ENCODE measurements around the gene TMEM30A.

Gene TMEM30A

GRCh38 chr6:75230484-75231325 is 53.9 kb downstream of the TMEM30A start:
- TF ChIP-seq, protein P1, sequence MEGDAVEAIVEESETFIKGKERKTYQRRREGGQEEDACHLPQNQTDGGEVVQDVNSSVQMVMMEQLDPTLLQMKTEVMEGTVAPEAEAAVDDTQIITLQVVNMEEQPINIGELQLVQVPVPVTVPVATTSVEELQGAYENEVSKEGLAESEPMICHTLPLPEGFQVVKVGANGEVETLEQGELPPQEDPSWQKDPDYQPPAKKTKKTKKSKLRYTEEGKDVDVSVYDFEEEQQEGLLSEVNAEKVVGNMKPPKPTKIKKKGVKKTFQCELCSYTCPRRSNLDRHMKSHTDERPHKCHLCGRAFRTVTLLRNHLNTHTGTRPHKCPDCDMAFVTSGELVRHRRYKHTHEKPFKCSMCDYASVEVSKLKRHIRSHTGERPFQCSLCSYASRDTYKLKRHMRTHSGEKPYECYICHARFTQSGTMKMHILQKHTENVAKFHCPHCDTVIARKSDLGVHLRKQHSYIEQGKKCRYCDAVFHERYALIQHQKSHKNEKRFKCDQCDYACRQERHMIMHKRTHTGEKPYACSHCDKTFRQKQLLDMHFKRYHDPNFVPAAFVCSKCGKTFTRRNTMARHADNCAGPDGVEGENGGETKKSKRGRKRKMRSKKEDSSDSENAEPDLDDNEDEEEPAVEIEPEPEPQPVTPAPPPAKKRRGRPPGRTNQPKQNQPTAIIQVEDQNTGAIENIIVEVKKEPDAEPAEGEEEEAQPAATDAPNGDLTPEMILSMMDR (conservative IDR thresholded peaks at IDR 0.05; ENCODE audit: low read depth), result peak; percentile 82
- CTCF ChIA-PET, result no interaction called here
- POLR2A ChIA-PET (ENCODE audit: low non-redundant PET), result no interaction called here
- H3K27ac ChIP-seq, result no peak overlapping the region
- peak; percentile 66 for DNase-seq (ENCODE audit: low spot score)

DNA sequence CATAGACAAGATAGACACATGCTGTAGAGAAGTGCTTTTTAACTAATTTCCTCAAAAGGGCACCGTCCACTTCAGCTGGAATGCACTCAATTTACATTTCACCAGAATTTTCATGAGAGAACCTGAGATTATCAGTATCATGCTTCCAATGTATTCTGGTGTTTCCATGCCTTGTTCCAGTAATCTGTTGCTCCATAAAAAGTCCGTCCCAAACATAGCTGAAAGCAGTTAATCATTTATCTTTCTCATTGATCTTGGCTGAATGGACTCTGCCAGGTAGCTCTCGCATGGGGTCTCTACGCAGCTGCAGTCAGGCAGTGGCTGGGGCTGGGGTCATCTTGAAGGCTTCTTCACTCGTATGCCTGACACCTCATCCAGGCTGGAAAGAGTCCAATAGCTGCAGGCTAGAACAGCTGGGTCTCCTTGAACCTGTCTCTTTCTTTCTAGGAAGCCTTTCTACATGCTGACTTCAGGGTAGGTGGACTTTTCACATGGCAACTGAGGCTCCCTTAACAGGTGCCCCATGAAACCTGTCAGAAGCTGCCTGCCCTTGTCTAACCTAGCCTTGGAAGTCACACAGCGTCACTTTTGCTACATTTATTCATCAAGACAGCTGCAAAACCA is 60.2 kb downstream of the TMEM30A start:
- ChIA-PET CTCF (interaction anchor here (0.9 kb wide), 1 partner anchor 13 kb away, joined by 3 read pairs; no protein-coding TSS in a partner anchor), POLR2A (ENCODE audit: low non-redundant PET) (no interaction called here)
- DNase-seq (ENCODE audit: low spot score), result no peak
- TF ChIP-seq, protein P1 (conservative IDR thresholded peaks at IDR 0.05; ENCODE audit: low read depth), result no peak
- no peak overlapping the region for H3K27ac ChIP-seq

DNA sequence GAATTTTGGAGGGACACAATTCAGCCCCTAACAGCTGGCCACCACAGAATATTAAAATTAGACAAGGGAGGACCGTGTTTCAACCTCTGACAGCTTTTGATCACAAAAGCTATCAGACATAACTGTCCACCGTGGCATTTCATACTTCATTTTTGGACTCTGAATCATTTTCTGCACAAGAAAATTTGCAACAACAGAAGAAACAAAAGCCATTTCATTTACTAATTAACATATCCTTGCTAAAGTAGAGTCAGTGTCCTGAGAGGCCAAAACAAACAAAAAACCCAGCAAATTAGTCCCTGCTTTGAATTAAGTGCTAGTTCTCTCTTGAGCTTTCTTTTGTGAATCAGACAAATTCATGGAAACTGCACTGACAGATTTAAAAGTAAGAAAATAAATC is 61.2 kb downstream of the TMEM30A start:
- ChIA-PET POLR2A (ENCODE audit: low non-redundant PET) (no interaction called here), CTCF (no interaction called here)
- no peak for DNase-seq (ENCODE audit: low spot score)
- no peak overlapping the region for H3K27ac ChIP-seq
- TF ChIP-seq, protein P1 (conservative IDR thresholded peaks at IDR 0.05; ENCODE audit: low read depth), result no peak

- no peak for DNase-seq (ENCODE audit: low spot score)
- CTCF ChIA-PET, result no interaction called here
- POLR2A ChIA-PET (ENCODE audit: low non-redundant PET), result no interaction called here
- TF ChIP-seq, protein P1 (conservative IDR thresholded peaks at IDR 0.05; ENCODE audit: low read depth), result no peak
- H3K27ac ChIP-seq, result no peak overlapping the region
These were observed 62.3 kb downstream of the TMEM30A start for GRCh38 chr6:75222261-75222660.

GRCh38 chr6:75221116-75221515 is 63.5 kb downstream of the TMEM30A start:
- no peak for DNase-seq (ENCODE audit: low spot score)
- no peak overlapping the region for H3K27ac ChIP-seq
- CTCF ChIA-PET, result interaction anchor here (1.0 to 1.6 kb wide), 3 partner anchors 9 to 155 kb away, joined by 3 to 5 read pairs (median 5); no protein-coding TSS in a partner anchor
- POLR2A ChIA-PET (ENCODE audit: low non-redundant PET), result no interaction called here
- TF ChIP-seq, protein P1 (conservative IDR thresholded peaks at IDR 0.05; ENCODE audit: low read depth), result no peak

DNA sequence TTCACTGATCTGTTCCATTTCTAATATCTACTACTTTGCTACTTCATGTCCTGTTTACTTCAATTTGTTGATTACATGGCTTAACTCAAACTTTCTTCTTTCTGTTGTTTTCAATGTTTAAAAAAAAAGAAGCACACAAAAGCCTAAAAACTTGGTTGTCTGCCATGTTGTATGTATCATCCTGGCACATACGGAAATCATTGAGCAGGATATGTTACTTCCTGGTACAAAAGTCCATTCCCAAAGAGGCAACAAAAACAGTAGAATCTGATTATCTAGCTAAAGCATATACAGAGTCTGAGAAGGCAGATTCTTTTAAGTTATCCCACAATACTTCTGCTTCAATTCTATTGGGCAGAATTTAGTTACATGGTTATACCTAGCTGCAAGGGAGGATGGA is 64.2 kb downstream of the TMEM30A start:
- CTCF ChIA-PET, result interaction anchor here (0.8 to 1.6 kb wide), 4 partner anchors 9 to 77 kb away, joined by 3 to 5 read pairs (median 4); no protein-coding TSS in a partner anchor

More for the DNA sequence above, 64.2 kb downstream of the TMEM30A start:
- POLR2A ChIA-PET (ENCODE audit: low non-redundant PET), result no interaction called here
- TF ChIP-seq, protein P1 (conservative IDR thresholded peaks at IDR 0.05; ENCODE audit: low read depth), result no peak
- DNase-seq (ENCODE audit: low spot score), result no peak
- no peak overlapping the region for H3K27ac ChIP-seq
